Measurements from ENCODE around the gene ADIPOR1.

DNA sequence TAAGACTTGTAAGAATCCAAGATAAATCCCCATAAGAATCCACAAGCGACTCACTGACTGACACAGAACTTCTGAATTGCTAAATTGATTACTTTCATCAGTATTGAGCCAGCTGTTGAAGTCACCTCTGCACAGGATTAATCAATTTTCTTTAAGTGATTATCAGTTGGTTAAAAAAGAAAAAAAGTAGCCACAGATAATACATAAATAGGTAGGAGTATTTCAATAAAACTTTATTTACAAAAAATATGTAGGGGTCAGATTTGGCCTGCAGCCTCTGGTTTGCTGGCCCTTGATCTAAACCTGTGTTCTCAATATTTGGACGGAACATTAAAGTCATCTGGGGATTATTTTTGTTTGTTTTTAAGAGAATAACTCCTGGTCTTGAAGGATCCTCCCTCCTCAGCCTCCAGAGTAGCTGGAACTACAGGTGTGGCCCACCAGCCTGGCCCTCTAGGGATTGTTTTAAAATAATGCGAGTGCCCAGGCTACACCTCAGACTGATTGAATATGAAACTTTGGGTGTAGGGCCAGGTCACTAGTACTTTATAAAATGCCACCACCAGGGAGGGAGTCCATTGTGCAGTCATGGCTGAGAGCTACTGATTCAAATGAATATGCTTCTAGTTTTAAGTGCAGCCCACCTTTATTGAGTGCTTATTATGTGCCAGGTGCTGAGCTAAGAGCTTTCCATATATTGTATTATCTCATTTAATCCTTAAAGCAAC is 42.3 kb upstream of the ADIPOR1 start:
- TF ChIP-seq GATA3 (IDR thresholded peaks at IDR 0.05; ENCODE audit: low read depth, low read length) (no peak), GATA2 (IDR thresholded peaks at IDR 0.05; ENCODE audit: low read depth, low read length) (no peak)
